DMS53 treated with DMSO at 0.1 percent for 48 hours (cell line): Measurements from ENCODE around the gene FTCDNL1.
A peak's percentile ranks its signal among the peaks of the same experiment; 100 is the strongest.

Source experiments
- DNase-seq: peaks from one replicate; lab custom pipeline; 2025; ENCODE audit not compliant: unreplicated experiment; lab: John Stamatoyannopoulos, UW

The FTCDNL1 gene

GRCh38 chr2:199743415-199744120 is 107.4 kb downstream of the FTCDNL1 start:
- DNase-seq, result no peak

- no peak for DNase-seq
These were observed 108.1 kb downstream of the FTCDNL1 start for GRCh38 chr2:199742884-199743283.

GRCh38 chr2:199740111-199740428 is 110.9 kb downstream of the FTCDNL1 start:
- DNase-seq, result no peak

GRCh38 chr2:199739413-199740110 is 111.4 kb downstream of the FTCDNL1 start:
- no peak for DNase-seq

- DNase-seq, result no peak
These were observed 112.1 kb downstream of the FTCDNL1 start for GRCh38 chr2:199738727-199739412.

GRCh38 chr2:199734651-199735050 is 116.3 kb downstream of the FTCDNL1 start:
- no peak for DNase-seq

- no peak for DNase-seq
These were observed 117.0 kb downstream of the FTCDNL1 start for GRCh38 chr2:199734011-199734410.

GRCh38 chr2:199727801-199728200 is 123.2 kb downstream of the FTCDNL1 start:
- no peak for DNase-seq

- no peak for DNase-seq
These were observed 123.7 kb downstream of the FTCDNL1 start for GRCh38 chr2:199727306-199727705.

- no peak for DNase-seq
These were observed 132.9 kb downstream of the FTCDNL1 start for GRCh38 chr2:199718074-199718473.

- DNase-seq, result no peak
These were observed 133.4 kb downstream of the FTCDNL1 start for GRCh38 chr2:199717587-199717907.

- DNase-seq, result peak; percentile 77
These were observed 134.0 kb downstream of the FTCDNL1 start for GRCh38 chr2:199716807-199717586.

GRCh38 chr2:199713746-199714145 is 137.2 kb downstream of the FTCDNL1 start:
- no peak for DNase-seq

- no peak for DNase-seq
These were observed 140.4 kb downstream of the FTCDNL1 start for GRCh38 chr2:199710551-199710950.
